ENCODE data around the gene EPS8. TPM values are rescaled to one million over a fixed set of nuclear protein-coding genes. Genes with fewer than 3 reads are reported as not detected.

Gene EPS8
- total RNA-seq, 2 donors from 2014 or later: 6.7 to 8.1 TPM

GRCh38 chr12:15672671-15673270 lies 116.4 kb downstream of the EPS8 start:
- Histone ChIP-seq H3K27ac (ENCODE audit: low read depth, low read length) (no peak overlapping the region), H3K9ac (ENCODE audit: extremely low read depth, low read length, poor library complexity, severe bottlenecking) (no peak overlapping the region), H3K9me3 (ENCODE audit: control insufficient read depth, low read length) (no peaks in the 10 kb centered on the region), H3K4me1 (ENCODE audit: control insufficient read depth, insufficient read depth, low read length) (no peaks in the 10 kb centered on the region), H3K36me3 (ENCODE audit: control insufficient read depth, insufficient read depth, low read length) (no peaks in the 10 kb centered on the region), H3K27me3 (ENCODE audit: control insufficient read depth, insufficient read depth, low read length, poor library complexity, severe bottlenecking) (no peaks in the 10 kb centered on the region), H3K4me3 (ENCODE audit: low read length) (no peak overlapping the region)
- H3K4me3 Mint-ChIP-seq: no peak overlapping the region
- H3K27ac Mint-ChIP-seq: no peak overlapping the region
- WGBS, 2 experiments (ENCODE audit: insufficient coverage in 1 of 2, insufficient read length in 1 of 2): 96% methylated on average over 5 of the region's 5 CpGs; no CpG with 5 or more reads in 1 of the 2 experiments
- H3K27me3 Mint-ChIP-seq (ENCODE audit: insufficient read depth): no peaks in the 10 kb centered on the region
- no peaks in the 10 kb centered on the region for H3K36me3 Mint-ChIP-seq (ENCODE audit: low read depth)
- peaks cover 18% of the 10 kb centered on the region for H3K4me1 Mint-ChIP-seq
- DNase-seq: no peak
- no peak for TF ChIP-seq CTCF (conservative IDR thresholded peaks at IDR 0.05)
- H3K9me3 Mint-ChIP-seq: no peaks in the 10 kb centered on the region

GRCh38 chr12:15670756-15671155 lies 118.4 kb downstream of the EPS8 start:
- H3K9ac ChIP-seq (ENCODE audit: extremely low read depth, low read length, poor library complexity, severe bottlenecking): no peak overlapping the region
- no peak overlapping the region for H3K27ac ChIP-seq (ENCODE audit: low read depth, low read length)
- no peaks in the 10 kb centered on the region for H3K4me1 ChIP-seq (ENCODE audit: control insufficient read depth, insufficient read depth, low read length)
- no peak overlapping the region for H3K4me3 ChIP-seq (ENCODE audit: low read length)
- H3K36me3 ChIP-seq (ENCODE audit: control insufficient read depth, insufficient read depth, low read length): no peaks in the 10 kb centered on the region
- no peaks in the 10 kb centered on the region for H3K9me3 ChIP-seq (ENCODE audit: control insufficient read depth, low read length)
- no peaks in the 10 kb centered on the region for H3K9me3 Mint-ChIP-seq
- TF ChIP-seq CTCF (conservative IDR thresholded peaks at IDR 0.05): no peak
- H3K27ac Mint-ChIP-seq: no peak overlapping the region
- no peaks in the 10 kb centered on the region for H3K27me3 Mint-ChIP-seq (ENCODE audit: insufficient read depth)
- no peak overlapping the region for H3K4me3 Mint-ChIP-seq
- H3K27me3 ChIP-seq (ENCODE audit: control insufficient read depth, insufficient read depth, low read length, poor library complexity, severe bottlenecking): no peaks in the 10 kb centered on the region
- peaks cover 7% of the 10 kb centered on the region for H3K4me1 Mint-ChIP-seq
- 83 to 97% methylated on average over 2 to 3 of the region's 3 CpGs for WGBS, 2 experiments (ENCODE audit: insufficient coverage in 1 of 2, insufficient read length in 1 of 2)
- DNase-seq: no peak
- H3K36me3 Mint-ChIP-seq (ENCODE audit: low read depth): no peaks in the 10 kb centered on the region

GRCh38 chr12:15669256-15669948 lies 119.8 kb downstream of the EPS8 start:
- no peak overlapping the region for H3K27ac ChIP-seq (ENCODE audit: low read depth, low read length)
- H3K27me3 Mint-ChIP-seq (ENCODE audit: insufficient read depth): no peaks in the 10 kb centered on the region
- peaks cover 6% of the 10 kb centered on the region for H3K4me1 Mint-ChIP-seq
- no peak for TF ChIP-seq CTCF (conservative IDR thresholded peaks at IDR 0.05)
- no peaks in the 10 kb centered on the region for H3K27me3 ChIP-seq (ENCODE audit: control insufficient read depth, insufficient read depth, low read length, poor library complexity, severe bottlenecking)
- no peak for DNase-seq
- no peaks in the 10 kb centered on the region for H3K36me3 Mint-ChIP-seq (ENCODE audit: low read depth)
- no peak overlapping the region for H3K4me3 ChIP-seq (ENCODE audit: low read length)
- no peak overlapping the region for H3K4me3 Mint-ChIP-seq
- no peaks in the 10 kb centered on the region for H3K9me3 ChIP-seq (ENCODE audit: control insufficient read depth, low read length)
- no peaks in the 10 kb centered on the region for H3K9me3 Mint-ChIP-seq
- H3K36me3 ChIP-seq (ENCODE audit: control insufficient read depth, insufficient read depth, low read length): no peaks in the 10 kb centered on the region
- H3K4me1 ChIP-seq (ENCODE audit: control insufficient read depth, insufficient read depth, low read length): no peaks in the 10 kb centered on the region
- H3K27ac Mint-ChIP-seq: no peak overlapping the region
- 93 to 100% methylated on average over 2 to 3 of the region's 3 CpGs for WGBS, 2 experiments (ENCODE audit: insufficient coverage in 1 of 2, insufficient read length in 1 of 2)
- no peak overlapping the region for H3K9ac ChIP-seq (ENCODE audit: extremely low read depth, low read length, poor library complexity, severe bottlenecking)

Data from endodermal cell (in vitro differentiated cells).